GM12878 (cell line): ENCODE measurements around the gene ACTL8. TPM values are rescaled to one million over a fixed set of nuclear protein-coding genes. Genes with fewer than 3 reads are reported as not detected.

Experiments
- ATAC-seq: fragments of 200-7000 bp; cut with Tn5 transposase; 3 replicates; pipeline ENCODE4 v1.9.1; 2020; ENCODE audit warnings: mild to moderate bottlenecking, moderate library complexity
- BruUV-seq: library from RNA; stranded (reverse); fragments of 400-500 nt; replicated peaks from 2 replicates; lab custom pipeline; 2021; lab: Mats Ljungman, UMichigan
- CTCF ChIA-PET: fragments of 300-600 bp; sonication (Branson Sonifier 250); formaldehyde crosslinking; extraction: SDS; loops from one replicate; lab custom pipeline; 2021; ENCODE audit warnings: inconsistent platforms; lab: Yijun Ruan, JAX
- POLR2A ChIA-PET: fragments of 350-600 bp; formaldehyde crosslinking; extraction: SDS; loops from one replicate; lab custom pipeline; 2021; ENCODE audit warnings: inconsistent platforms; lab: Charles Lee
- RAD21 ChIA-PET: fragments of 300-600 bp; sonication (Branson Sonifier 250); formaldehyde crosslinking; loops from one replicate; lab custom pipeline; 2023; ENCODE audit warnings: antibody characterized with exemption; ENCODE audit not compliant: unreplicated experiment; lab: Charles Lee
- SMC1A ChIA-PET: fragments of 300-600 bp; sonication (Branson Sonifier 250); formaldehyde crosslinking; loops from one replicate; lab custom pipeline; 2023; ENCODE audit not compliant: unreplicated experiment, uncharacterized antibody; lab: Charles Lee
- DNase-seq: peaks from one replicate; pipeline ENCODE4 v3.0.0-alpha.2; 2011; ENCODE audit warnings: low read depth, low spot score
- FAIRE-seq: peaks from 3 replicates; lab custom pipeline; 2011; peaks lifted over from hg19 to GRCh38; lab: Jason Lieb, UNC
- H2AFZ ChIP-seq: 2 replicates; pipeline ENCODE4 v1.6.0; 2011; ENCODE audit warnings: low read depth, low read length, control low read depth; ENCODE audit not compliant: control insufficient read depth
- H3K27ac ChIP-seq: 2 replicates; pipeline ENCODE4 v1.5.1; 2011; ENCODE audit warnings: control low read depth; ENCODE audit not compliant: control insufficient read depth, insufficient read depth
- H3K27me3 ChIP-seq, 2 experiments: replicated peaks in 1 of 2; 2 replicates each; pipeline versions ENCODE4 v1.6.0 to v1.6.1; 2011; ENCODE audit warnings: low read length in 1 of 2; ENCODE audit not compliant: control insufficient read depth in 2 of 2, insufficient read depth in 2 of 2
- H3K36me3 ChIP-seq, 2 experiments: 2 replicates each; pipeline ENCODE4 v1.5.1; 2011; ENCODE audit warnings: low read length in 1 of 2; ENCODE audit not compliant: control insufficient read depth in 2 of 2, insufficient read depth in 2 of 2
- H3K4me1 ChIP-seq: 2 replicates; pipeline ENCODE4 v1.6.1; 2011; ENCODE audit warnings: mild to moderate bottlenecking, low read length, moderate library complexity, mixed read lengths; ENCODE audit not compliant: control insufficient read depth, insufficient read depth
- H3K4me2 ChIP-seq: 2 replicates; pipeline ENCODE4 v1.6.0; 2011; ENCODE audit warnings: control low read depth; ENCODE audit not compliant: control insufficient read depth, insufficient read depth
- H3K4me3 ChIP-seq: fragments of 200-600 bp; sonication (generic); 2 replicates; pipeline ENCODE4 v1.5.1; 2016
- H3K79me2 ChIP-seq: 2 replicates; pipeline ENCODE4 v1.6.0; 2011; ENCODE audit warnings: low read length; ENCODE audit not compliant: control insufficient read depth, insufficient read depth
- H3K9ac ChIP-seq: 2 replicates; pipeline ENCODE4 v1.8.0; 2011; ENCODE audit warnings: low read length, control low read depth, mixed read lengths; ENCODE audit not compliant: control insufficient read depth, insufficient read depth
- H3K9me3 ChIP-seq: replicated peaks from 3 replicates; pipeline ENCODE4 v1.5.1; 2011; ENCODE audit warnings: mild to moderate bottlenecking, low read length; ENCODE audit not compliant: control insufficient read depth, insufficient read depth
- H4K20me1 ChIP-seq: 2 replicates; pipeline ENCODE4 v1.6.0; 2011; ENCODE audit not compliant: control insufficient read depth, insufficient read depth
- DPF2 ChIP-seq: fragments of 450-650 bp; IDR thresholded peaks from 2 replicates; pipeline ENCODE4 v1.6.1; 2017; ENCODE audit warnings: mild to moderate bottlenecking
- ELK1 ChIP-seq: IDR thresholded peaks from 2 replicates; pipeline ENCODE4 v1.6.1; 2012; ENCODE audit warnings: low read depth, low read length, improper control_type of control experiment
- EP300 ChIP-seq, 2 experiments: fragments of 150-350 bp in 1 of 2; IDR thresholded peaks; 2 replicates each; pipeline ENCODE4 v1.6.1; 2011 to 2012; ENCODE audit warnings: low read depth in 2 of 2, low read length in 2 of 2, borderline replicate concordance in 1 of 2, improper control_type of control experiment in 1 of 2, inconsistent platforms in 1 of 2; ENCODE audit not compliant: control insufficient read depth in 1 of 2
- FOS ChIP-seq: IDR thresholded peaks from 3 replicates; pipeline ENCODE4 v1.6.1; 2011; ENCODE audit warnings: borderline replicate concordance; ENCODE audit not compliant: insufficient read length; ENCODE audit errors: extremely low read depth
- HDGF ChIP-seq: fragments of 450-650 bp; IDR thresholded peaks from 2 replicates; pipeline ENCODE4 v1.6.1; 2016; ENCODE audit warnings: antibody characterized with exemption
- IRF4 ChIP-seq: IDR thresholded peaks from 2 replicates; pipeline ENCODE4 v1.6.1; 2011; ENCODE audit warnings: low read depth, low read length
- MLLT1 ChIP-seq: fragments of 450-650 bp; IDR thresholded peaks from 2 replicates; pipeline ENCODE4 v1.6.1; 2016; ENCODE audit warnings: mild to moderate bottlenecking
- NR2F1 ChIP-seq: fragments of 450-650 bp; conservative IDR thresholded peaks from 2 replicates; pipeline ENCODE4 v1.6.1; 2017; ENCODE audit warnings: mild to moderate bottlenecking
- RCOR1 ChIP-seq: conservative IDR thresholded peaks from 2 replicates; pipeline ENCODE4 v1.6.1; 2012; ENCODE audit warnings: low read depth, low read length, improper control_type of control experiment
- SMAD1 ChIP-seq: fragments of 450-650 bp; IDR thresholded peaks from 2 replicates; pipeline ENCODE4 v1.6.1; 2018; ENCODE audit warnings: mild to moderate bottlenecking, low read depth; ENCODE audit not compliant: partially characterized antibody
- ZBED1 ChIP-seq: IDR thresholded peaks from 2 replicates; pipeline ENCODE4 v1.6.1; 2016; ENCODE audit warnings: borderline replicate concordance
- ZNF687 ChIP-seq: fragments of 450-650 bp; IDR thresholded peaks from 2 replicates; pipeline ENCODE4 v1.6.1; 2017; ENCODE audit warnings: mild to moderate bottlenecking, moderate library complexity
- WGBS: methylation state at CpG from one replicate; pipeline ENCODE4 v1.1.6; 2016; ENCODE audit warnings: low lambda C conversion rate; ENCODE audit not compliant: insufficient replicate concordance, insufficient coverage; ENCODE audit errors: missing lambda C conversion rate; 5-methylcytosine and 5-hydroxymethylcytosine counted together
- in situ Hi-C: fragments of 300-500 bp; cut with MboI; formaldehyde crosslinking; loops from 9 replicates; pipeline ENCODE4 v1.14.3; 2018; ENCODE audit warnings: mixed read lengths
- intact Hi-C: fragments of 100-400 bp; cut with micrococcal nuclease; formaldehyde crosslinking; loops from one replicate; pipeline ENCODE4 v1.14.2; 2022; ENCODE audit not compliant: unreplicated experiment
- polyA plus RNA-seq, 11 experiments: library from polyadenylated mRNA; depleted of rRNA in 4 of 11; unstranded in 6 of 11; stranded (reverse) in 5 of 11; fragments of >200 nt; fragmentation: Nextera tagmentation in 4 of 11; fragmentation: Illumina TruSeq in 1 of 11; extraction: Ambion mirVana in 4 of 11; extraction: Trizol in 1 of 11; gene quantifications; 1 replicate in 1 of 11; 2 replicates in 10 of 11; pipeline versions ENCODE4 v1.2.1 to v1.2.3, GENCODE V29; 2011 to 2016; ENCODE audit warnings: inconsistent platforms in 2 of 11, missing spikeins in 2 of 11, low read depth in 1 of 11
- total RNA-seq, 4 experiments: library from RNA; depleted of rRNA in 3 of 4; stranded (reverse); fragments of >200 nt in 3 of 4; fragmentation: Illumina TruSeq in 1 of 4; extraction: Trizol in 1 of 4; gene quantifications; 2 replicates each; pipeline versions ENCODE4 v1.2.1 to v1.2.3, GENCODE V29; 2013 to 2021
- TF ChIP-seq, protein P1 (sequence below): IDR thresholded peaks from 2 replicates; pipeline ENCODE4 v1.6.1; 2012; ENCODE audit warnings: improper control_type of control experiment, low read depth, low read length; ENCODE audit not compliant: insufficient replicate concordance

ACTL8 gene
- total and polyA plus RNA-seq, 10 of the 15 experiments (the other 5 are each of a cell fraction or from before 2014, with no cell fraction given) = 0.05 to 0.27 TPM; not detected in 8

DNA sequence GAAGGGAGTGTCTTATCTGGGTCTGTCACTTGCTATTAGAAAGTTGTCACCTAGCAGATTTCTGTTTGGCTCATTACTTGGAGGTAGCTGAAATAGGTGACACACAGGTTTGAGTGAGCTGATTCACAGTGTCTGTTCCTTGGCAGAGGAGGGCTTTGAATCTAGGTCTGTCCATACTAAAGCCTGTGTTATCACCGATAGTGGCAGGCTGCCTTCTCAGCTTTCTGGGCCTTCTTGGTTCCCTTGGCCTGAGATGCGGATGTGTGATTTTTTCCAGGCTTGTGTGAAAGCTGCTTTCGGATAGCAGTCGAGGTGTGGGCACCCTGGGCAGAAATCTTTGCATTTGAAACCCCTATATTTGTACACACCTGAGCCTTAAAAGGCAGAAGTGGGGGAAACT is 73.9 kb downstream of the ACTL8 start:
- H3K4me1 ChIP-seq = no peaks in the 10 kb centered on the region
- H3K27ac ChIP-seq = no peak overlapping the region
- intact Hi-C loops (no loop called here), in situ Hi-C loops (no loop called here)
- no peak overlapping the region for H3K4me2 ChIP-seq
- RAD21 ChIA-PET = no interaction called here
- no peaks in the 10 kb centered on the region for H3K79me2 ChIP-seq
- no TSS peak for BruUV-seq
- no peaks in the 10 kb centered on the region; a peak in 1 of 4 replicates for H3K27me3 ChIP-seq
- SMC1A ChIA-PET = no interaction called here
- 20% methylated on average over 4 of the region's 4 CpGs for WGBS
- H3K9ac ChIP-seq = no peak overlapping the region
- CTCF ChIA-PET = interaction anchor here (3.0 kb wide), 1 partner anchor 168 kb away, joined by 16 read pairs; no protein-coding TSS in a partner anchor
- H3K4me3 ChIP-seq = no peak overlapping the region
- no peak for DNase-seq
- no peaks in the 10 kb centered on the region for H4K20me1 ChIP-seq
- no peak overlapping the region for H2AFZ ChIP-seq
- no peaks in the 10 kb centered on the region for H3K36me3 ChIP-seq
- no peak for ATAC-seq
- POLR2A ChIA-PET = no interaction called here
- H3K9me3 ChIP-seq = no peaks in the 10 kb centered on the region
- FAIRE-seq = no peak
- TF ChIP-seq, protein P1, sequence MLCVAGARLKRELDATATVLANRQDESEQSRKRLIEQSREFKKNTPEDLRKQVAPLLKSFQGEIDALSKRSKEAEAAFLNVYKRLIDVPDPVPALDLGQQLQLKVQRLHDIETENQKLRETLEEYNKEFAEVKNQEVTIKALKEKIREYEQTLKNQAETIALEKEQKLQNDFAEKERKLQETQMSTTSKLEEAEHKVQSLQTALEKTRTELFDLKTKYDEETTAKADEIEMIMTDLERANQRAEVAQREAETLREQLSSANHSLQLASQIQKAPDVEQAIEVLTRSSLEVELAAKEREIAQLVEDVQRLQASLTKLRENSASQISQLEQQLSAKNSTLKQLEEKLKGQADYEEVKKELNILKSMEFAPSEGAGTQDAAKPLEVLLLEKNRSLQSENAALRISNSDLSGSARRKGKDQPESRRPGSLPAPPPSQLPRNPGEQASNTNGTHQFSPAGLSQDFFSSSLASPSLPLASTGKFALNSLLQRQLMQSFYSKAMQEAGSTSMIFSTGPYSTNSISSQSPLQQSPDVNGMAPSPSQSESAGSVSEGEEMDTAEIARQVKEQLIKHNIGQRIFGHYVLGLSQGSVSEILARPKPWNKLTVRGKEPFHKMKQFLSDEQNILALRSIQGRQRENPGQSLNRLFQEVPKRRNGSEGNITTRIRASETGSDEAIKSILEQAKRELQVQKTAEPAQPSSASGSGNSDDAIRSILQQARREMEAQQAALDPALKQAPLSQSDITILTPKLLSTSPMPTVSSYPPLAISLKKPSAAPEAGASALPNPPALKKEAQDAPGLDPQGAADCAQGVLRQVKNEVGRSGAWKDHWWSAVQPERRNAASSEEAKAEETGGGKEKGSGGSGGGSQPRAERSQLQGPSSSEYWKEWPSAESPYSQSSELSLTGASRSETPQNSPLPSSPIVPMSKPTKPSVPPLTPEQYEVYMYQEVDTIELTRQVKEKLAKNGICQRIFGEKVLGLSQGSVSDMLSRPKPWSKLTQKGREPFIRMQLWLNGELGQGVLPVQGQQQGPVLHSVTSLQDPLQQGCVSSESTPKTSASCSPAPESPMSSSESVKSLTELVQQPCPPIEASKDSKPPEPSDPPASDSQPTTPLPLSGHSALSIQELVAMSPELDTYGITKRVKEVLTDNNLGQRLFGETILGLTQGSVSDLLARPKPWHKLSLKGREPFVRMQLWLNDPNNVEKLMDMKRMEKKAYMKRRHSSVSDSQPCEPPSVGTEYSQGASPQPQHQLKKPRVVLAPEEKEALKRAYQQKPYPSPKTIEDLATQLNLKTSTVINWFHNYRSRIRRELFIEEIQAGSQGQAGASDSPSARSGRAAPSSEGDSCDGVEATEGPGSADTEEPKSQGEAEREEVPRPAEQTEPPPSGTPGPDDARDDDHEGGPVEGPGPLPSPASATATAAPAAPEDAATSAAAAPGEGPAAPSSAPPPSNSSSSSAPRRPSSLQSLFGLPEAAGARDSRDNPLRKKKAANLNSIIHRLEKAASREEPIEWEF = no peak
- TF ChIP-seq DPF2 = no peak
- no peak for TF ChIP-seq EP300 (IDR thresholded peaks at IDR 0.05; ENCODE audit: borderline replicate concordance in 1 of 2, control insufficient read depth in 1 of 2, low read depth in 2 of 2, low read length in 2 of 2)
- TF ChIP-seq MLLT1 = no peak
- TF ChIP-seq FOS = no peak
- no peak for TF ChIP-seq IRF4
- TF ChIP-seq ZNF687 = no peak
- no peak for TF ChIP-seq RCOR1
- TF ChIP-seq ZBED1 = no peak
- TF ChIP-seq ELK1 = no peak
- TF ChIP-seq SMAD1 = no peak
- TF ChIP-seq NR2F1 = no peak
- no peak for TF ChIP-seq HDGF
